CD4-positive, alpha-beta T cell (primary cell): Measurements from ENCODE around the gene APEH. TPM values are rescaled to one million over a fixed set of nuclear protein-coding genes. Genes with fewer than 3 reads are reported as not detected.

ENCODE experiments used
- ATAC-seq: fragments of 200-7000 bp; cut with Tn5 transposase; one replicate; pipeline ENCODE4 v1.10.0; 2022; ENCODE audit warnings: mild to moderate bottlenecking; ENCODE audit not compliant: poor library complexity
- CTCF ChIA-PET: fragments of 350-600 bp; sonication (Branson Sonifier 250); formaldehyde crosslinking; loops from one replicate; lab custom pipeline; 2021; ENCODE audit warnings: antibody characterized with exemption, inconsistent platforms; lab: Charles Lee
- POLR2A ChIA-PET: fragments of 350-600 bp; sonication (Branson Sonifier 250); formaldehyde crosslinking; loops from one replicate; lab custom pipeline; 2021; ENCODE audit warnings: antibody characterized with exemption, inconsistent platforms; lab: Charles Lee
- DNase-seq, 14 experiments: peaks; one replicate each; pipeline ENCODE4 v3.0.0-alpha.2; 2013 to 2020; ENCODE audit warnings: mixed read lengths in 2 of 14
- H3K27ac ChIP-seq, 2 donors: one replicate each; pipeline versions ENCODE4 v1.5.1 to v1.7.0; 2013; ENCODE audit warnings: low read length in 2 of 2, low read depth in 1 of 2, mild to moderate bottlenecking in 1 of 2
- H3K27me3 ChIP-seq, 2 experiments: 1 replicate in 1 of 2; 2 replicates in 1 of 2; pipeline versions ENCODE4 v1.6.1 to v1.7.0; 2013; ENCODE audit warnings: low read length in 2 of 2, control low read depth in 1 of 2, mild to moderate bottlenecking in 1 of 2, moderate library complexity in 1 of 2; ENCODE audit not compliant: insufficient read depth in 2 of 2, control insufficient read depth in 1 of 2
- H3K36me3 ChIP-seq: one replicate; pipeline ENCODE4 v1.6.1; 2013; ENCODE audit warnings: low read length, control low read depth; ENCODE audit not compliant: insufficient read depth
- H3K4me1 ChIP-seq: one replicate; pipeline ENCODE4 v1.6.1; 2013; ENCODE audit warnings: low read length, control low read depth; ENCODE audit not compliant: insufficient read depth
- H3K4me3 ChIP-seq: one replicate; pipeline ENCODE4 v1.5.1; 2013; ENCODE audit warnings: mild to moderate bottlenecking, low read length, moderate library complexity
- H3K9me3 ChIP-seq, 2 experiments: 1 replicate in 1 of 2; 2 replicates in 1 of 2; pipeline versions ENCODE4 v1.6.1 to v1.7.0; 2013; ENCODE audit warnings: low read length in 2 of 2, mild to moderate bottlenecking in 2 of 2, control low read depth in 1 of 2, moderate library complexity in 1 of 2; ENCODE audit not compliant: control insufficient read depth in 1 of 2, insufficient read depth in 1 of 2
- H3K27ac Mint-ChIP-seq: one replicate; pipeline ENCODE4 v1.8.0; 2020; ENCODE audit warnings: mixed read lengths
- H3K27me3 Mint-ChIP-seq: one replicate; pipeline ENCODE4 v1.8.0; 2021; ENCODE audit warnings: mixed read lengths
- H3K36me3 Mint-ChIP-seq: one replicate; pipeline ENCODE4 v1.8.0; 2021; ENCODE audit warnings: low read depth, mixed read lengths
- H3K4me1 Mint-ChIP-seq: one replicate; pipeline ENCODE4 v1.8.0; 2021; ENCODE audit warnings: low read depth, mixed read lengths
- H3K4me3 Mint-ChIP-seq: one replicate; pipeline ENCODE4 v1.8.0; 2020; ENCODE audit warnings: mild to moderate bottlenecking, mixed read lengths
- H3K9me3 Mint-ChIP-seq: one replicate; pipeline ENCODE4 v1.8.0; 2020; ENCODE audit warnings: mixed read lengths
- intact Hi-C, 2 experiments: fragments of 100-400 bp; cut with DNase I in 1 of 2; cut with micrococcal nuclease in 1 of 2; formaldehyde crosslinking; loops; one replicate each; pipeline versions ENCODE4 v1.15.1 to v1.9.0; 2023 to 2025; cut with DNase I, micrococcal nuclease
- total RNA-seq, 174 experiments: library from RNA in 2 of 174; stranded (reverse) in 2 of 174; gene quantifications; one replicate each; pipeline ENCODE4 v1.2.3 and lab custom pipeline; 2021 to 2026
- TF ChIP-seq, protein P1 (sequence below): fragments of 200-600 bp; IDR thresholded peaks from one replicate; pipeline ENCODE4 v1.8.0; 2022; ENCODE audit warnings: antibody characterized with exemption, mild to moderate bottlenecking

APEH gene
- total RNA-seq, 2 experiments from 2014 or later, result 44.3 to 45.5 TPM

- no peak overlapping the region for H3K4me3 ChIP-seq
- intact Hi-C loops, result no loop called here
- H3K9me3 ChIP-seq, result no peaks in the 10 kb centered on the region
- ATAC-seq, result no peak
- CTCF ChIA-PET, result no interaction called here
- Mint-ChIP-seq H3K9me3 (no peaks in the 10 kb centered on the region), H3K4me3 (no peak overlapping the region), H3K36me3 (no peaks in the 10 kb centered on the region), H3K27me3 (no peaks in the 10 kb centered on the region), H3K27ac (no peak overlapping the region), H3K4me1 (peaks cover 1% of the 10 kb centered on the region)
- TF ChIP-seq, protein P1, sequence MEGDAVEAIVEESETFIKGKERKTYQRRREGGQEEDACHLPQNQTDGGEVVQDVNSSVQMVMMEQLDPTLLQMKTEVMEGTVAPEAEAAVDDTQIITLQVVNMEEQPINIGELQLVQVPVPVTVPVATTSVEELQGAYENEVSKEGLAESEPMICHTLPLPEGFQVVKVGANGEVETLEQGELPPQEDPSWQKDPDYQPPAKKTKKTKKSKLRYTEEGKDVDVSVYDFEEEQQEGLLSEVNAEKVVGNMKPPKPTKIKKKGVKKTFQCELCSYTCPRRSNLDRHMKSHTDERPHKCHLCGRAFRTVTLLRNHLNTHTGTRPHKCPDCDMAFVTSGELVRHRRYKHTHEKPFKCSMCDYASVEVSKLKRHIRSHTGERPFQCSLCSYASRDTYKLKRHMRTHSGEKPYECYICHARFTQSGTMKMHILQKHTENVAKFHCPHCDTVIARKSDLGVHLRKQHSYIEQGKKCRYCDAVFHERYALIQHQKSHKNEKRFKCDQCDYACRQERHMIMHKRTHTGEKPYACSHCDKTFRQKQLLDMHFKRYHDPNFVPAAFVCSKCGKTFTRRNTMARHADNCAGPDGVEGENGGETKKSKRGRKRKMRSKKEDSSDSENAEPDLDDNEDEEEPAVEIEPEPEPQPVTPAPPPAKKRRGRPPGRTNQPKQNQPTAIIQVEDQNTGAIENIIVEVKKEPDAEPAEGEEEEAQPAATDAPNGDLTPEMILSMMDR, result no peak
- H3K4me1 ChIP-seq, result peaks cover 2% of the 10 kb centered on the region
- DNase-seq, result no peak
- no peaks in the 10 kb centered on the region for H3K36me3 ChIP-seq
- no peak overlapping the region for H3K27ac ChIP-seq
- POLR2A ChIA-PET, result no interaction called here
- H3K27me3 ChIP-seq, result no peaks in the 10 kb centered on the region
Measured at GRCh38 chr3:49666592-49666991, 7.6 kb upstream of the APEH start.

DNA sequence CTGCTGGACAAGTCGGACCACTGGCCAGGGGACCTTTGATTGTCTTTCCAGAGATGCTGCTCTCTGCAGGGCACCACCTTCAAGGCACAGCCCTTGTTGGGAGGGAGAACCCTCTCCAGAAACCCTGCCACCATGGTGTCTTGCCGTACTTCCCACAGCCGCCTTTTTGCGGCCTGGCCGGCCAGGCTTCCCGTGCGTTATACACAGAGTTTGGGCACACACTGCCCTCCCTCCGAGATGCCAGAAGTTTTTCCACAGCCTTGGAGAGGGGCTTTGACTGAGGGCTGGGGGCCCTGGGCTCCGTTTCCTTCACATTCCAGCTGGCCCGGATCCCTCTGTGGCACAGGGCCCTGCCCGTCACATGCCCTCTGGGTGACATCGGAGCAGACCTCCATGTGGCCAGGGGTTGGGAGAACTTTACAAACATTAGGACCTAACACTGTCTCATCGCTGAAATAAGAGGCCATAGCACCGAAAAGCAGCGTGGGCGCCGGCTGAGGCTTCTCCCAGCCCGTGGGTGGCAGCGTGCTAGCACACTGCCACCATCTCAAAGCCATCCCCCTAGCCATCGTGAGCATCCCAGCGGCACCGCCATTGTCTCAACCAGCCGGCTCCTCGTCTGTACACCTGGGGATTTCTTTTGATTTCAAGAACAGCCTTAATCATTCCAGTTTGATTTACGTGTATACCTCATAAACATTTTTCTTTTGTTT is 6.3 kb upstream of the APEH start:
- Histone ChIP-seq H3K27me3 (no peaks in the 10 kb centered on the region), H3K4me1 (peaks cover 4% of the 10 kb centered on the region), H3K27ac (no peak overlapping the region), H3K9me3 (no peaks in the 10 kb centered on the region), H3K4me3 (no peak overlapping the region), H3K36me3 (no peaks in the 10 kb centered on the region)
- Mint-ChIP-seq H3K4me1 (peaks cover 8% of the 10 kb centered on the region), H3K36me3 (no peaks in the 10 kb centered on the region), H3K27me3 (no peaks in the 10 kb centered on the region), H3K27ac (no peak overlapping the region), H3K9me3 (no peaks in the 10 kb centered on the region), H3K4me3 (no peak overlapping the region)
- DNase-seq (no peak), ATAC-seq (no peak)
- ChIA-PET POLR2A (no interaction called here), CTCF (no interaction called here)
- intact Hi-C loops, result no loop called here
- TF ChIP-seq, protein P1, result no peak

GRCh38 chr3:49668414-49668797 is 5.7 kb upstream of the APEH start:
- DNase-seq, result no peak
- Mint-ChIP-seq H3K9me3 (no peaks in the 10 kb centered on the region), H3K27ac (no peak overlapping the region), H3K4me1 (peaks cover 13% of the 10 kb centered on the region), H3K4me3 (no peak overlapping the region), H3K27me3 (no peaks in the 10 kb centered on the region), H3K36me3 (no peaks in the 10 kb centered on the region)
- Histone ChIP-seq H3K36me3 (no peaks in the 10 kb centered on the region), H3K9me3 (no peaks in the 10 kb centered on the region), H3K4me1 (peaks cover 10% of the 10 kb centered on the region), H3K27me3 (no peaks in the 10 kb centered on the region), H3K27ac (no peak overlapping the region), H3K4me3 (no peak overlapping the region)
- TF ChIP-seq, protein P1, result no peak
- CTCF ChIA-PET, result no interaction called here
- intact Hi-C loops, result no loop called here
- POLR2A ChIA-PET, result no interaction called here
- no peak for ATAC-seq
